Measurements from ENCODE around the gene STK11. TPM values are rescaled to one million over a fixed set of nuclear protein-coding genes. Genes with fewer than 3 reads are reported as not detected.
A peak's percentile ranks its signal among the peaks of the same experiment; 100 is the strongest.

STK11 gene
- total and polyA plus RNA-seq, 4 donors = 30.1 to 59.5 (median 49.1) TPM

- Histone ChIP-seq H3K36me3 (ENCODE audit: control insufficient read depth in 1 of 2, insufficient read depth in 2 of 2, low read length in 1 of 2) (peaks cover 0 to 7% of the 10 kb centered on the region in 2 donors), H3K27me3 (ENCODE audit: control insufficient read depth in 1 of 2, insufficient read depth in 2 of 2, low read length in 1 of 2) (no peaks in the 10 kb centered on the region), H3K9me3 (ENCODE audit: control insufficient read depth, low read length) (no peaks in the 10 kb centered on the region), H3K27ac (ENCODE audit: low read depth in 1 of 2, low read length in 2 of 2) (peak overlapping the region in 1 of 2 donors; percentile 29), H3K4me3 (ENCODE audit: low read length in 2 of 2) (peak overlapping the region; percentile 11 to 18), H3K4me1 (ENCODE audit: control insufficient read depth in 1 of 2, insufficient read depth in 2 of 2, low read length in 2 of 2) (no peaks in the 10 kb centered on the region)
- no peak for ATAC-seq (ENCODE audit: low FRiP score)
- no peak for DNase-seq
- intact Hi-C loops (cut with DNase I) = loop anchor here in 1 of 2 donors (2.0 to 10.0 kb wide), 3 partner anchors 81 to 229 kb away; partner anchors contain the start of gene NDUFS7
- WGBS, 2 donors = 11 to 12% methylated on average over 40 to 43 of the region's 43 CpGs
Observed at GRCh38 chr19:1275976-1276627, 70.5 kb downstream of the STK11 start.

GRCh38 chr19:1276628-1277022 is 71.0 kb downstream of the STK11 start:
- Histone ChIP-seq H3K4me3 (ENCODE audit: low read length in 2 of 2) (no peak overlapping the region), H3K27me3 (ENCODE audit: control insufficient read depth in 1 of 2, insufficient read depth in 2 of 2, low read length in 1 of 2) (no peaks in the 10 kb centered on the region), H3K4me1 (ENCODE audit: control insufficient read depth in 1 of 2, insufficient read depth in 2 of 2, low read length in 2 of 2) (no peaks in the 10 kb centered on the region), H3K27ac (ENCODE audit: low read depth in 1 of 2, low read length in 2 of 2) (no peak overlapping the region), H3K36me3 (ENCODE audit: control insufficient read depth in 1 of 2, insufficient read depth in 2 of 2, low read length in 1 of 2) (peaks cover 0 to 7% of the 10 kb centered on the region in 2 donors), H3K9me3 (ENCODE audit: control insufficient read depth, low read length) (no peaks in the 10 kb centered on the region)
- intact Hi-C loops (cut with DNase I) = loop anchor here in 1 of 2 donors (2.0 to 10.0 kb wide), 3 partner anchors 81 to 228 kb away; partner anchors contain the start of gene NDUFS7
- DNase-seq (no peak), ATAC-seq (ENCODE audit: low FRiP score) (no peak)
- WGBS, 2 donors = 82 to 86% methylated on average over 10 of the region's 10 CpGs

GRCh38 chr19:1277061-1277460 is 71.5 kb downstream of the STK11 start:
- intact Hi-C loops (cut with DNase I) = loop anchor here in 1 of 2 donors (2.0 to 10.0 kb wide), 3 partner anchors 80 to 228 kb away; partner anchors contain the start of gene NDUFS7
- Histone ChIP-seq H3K4me3 (ENCODE audit: low read length in 2 of 2) (no peak overlapping the region), H3K27me3 (ENCODE audit: control insufficient read depth in 1 of 2, insufficient read depth in 2 of 2, low read length in 1 of 2) (no peaks in the 10 kb centered on the region), H3K9me3 (ENCODE audit: control insufficient read depth, low read length) (no peaks in the 10 kb centered on the region), H3K36me3 (ENCODE audit: control insufficient read depth in 1 of 2, insufficient read depth in 2 of 2, low read length in 1 of 2) (peaks cover 0 to 7% of the 10 kb centered on the region in 2 donors), H3K4me1 (ENCODE audit: control insufficient read depth in 1 of 2, insufficient read depth in 2 of 2, low read length in 2 of 2) (no peaks in the 10 kb centered on the region), H3K27ac (ENCODE audit: low read depth in 1 of 2, low read length in 2 of 2) (no peak overlapping the region)
- WGBS, 2 donors = 88 to 92% methylated on average over 14 to 15 of the region's 15 CpGs
- no peak for DNase-seq
- ATAC-seq (ENCODE audit: low FRiP score) = no peak

Other genes starting within 250 kb of the STK11 start
- gene WDR18, start 221.4 kb upstream of the STK11 start, total RNA-seq = 10 to 100 TPM; 15.5 to 16.1 TPM
- gene WDR18, start 221.4 kb upstream of the STK11 start, polyA plus RNA-seq = 10 to 100 TPM; 20.9 to 68.8 TPM
- gene GRIN3B, start 205.4 kb upstream of the STK11 start, total RNA-seq = 1 to 10 TPM in 1 of 2 donors, under 1 TPM in 1; 0.10 to 1.3 TPM
- gene GRIN3B, start 205.4 kb upstream of the STK11 start, polyA plus RNA-seq = not detected
- gene TMEM259, start 184.7 kb upstream of the STK11 start, total RNA-seq = 100 to 1,000 TPM; 118 to 142 TPM
- gene TMEM259, start 184.7 kb upstream of the STK11 start, polyA plus RNA-seq = 100 to 1,000 TPM in 1 of 2 donors, 10 to 100 TPM in 1; 50.1 to 434 TPM
- gene RNU6-2, start 184.3 kb upstream of the STK11 start, total RNA-seq = not detected
- gene RNU6-2, start 184.3 kb upstream of the STK11 start, polyA plus RNA-seq = not detected
- gene CNN2, start 179.2 kb upstream of the STK11 start, total RNA-seq = 100 to 1,000 TPM; 142 to 185 TPM
- 100 to 1,000 TPM in 1 of 2 donors, 10 to 100 TPM in 1; 53.2 to 141 TPM for gene CNN2, start 179.2 kb upstream of the STK11 start, polyA plus RNA-seq
- gene ABCA7, start 165.7 kb upstream of the STK11 start, total RNA-seq = 10 to 100 TPM in 1 of 2 donors, 1 to 10 TPM in 1; 9.5 to 20.6 TPM
- 1 to 10 TPM; 1.9 to 7.6 TPM for gene ABCA7, start 165.7 kb upstream of the STK11 start, polyA plus RNA-seq
- 10 to 100 TPM; 15.3 to 38.6 TPM for gene ARHGAP45, start 138.6 kb upstream of the STK11 start, total RNA-seq
- gene ARHGAP45, start 138.6 kb upstream of the STK11 start, polyA plus RNA-seq = 10 to 100 TPM in 1 of 2 donors, 1 to 10 TPM in 1; 7.4 to 21.8 TPM
- gene POLR2E, start 110.4 kb upstream of the STK11 start, total RNA-seq = 10 to 100 TPM; 83.5 to 95.6 TPM
- gene POLR2E, start 110.4 kb upstream of the STK11 start, polyA plus RNA-seq = 100 to 1,000 TPM in 1 of 2 donors, 10 to 100 TPM in 1; 91.5 to 116 TPM
- gene GPX4, start 101.8 kb upstream of the STK11 start, total RNA-seq = 100 to 1,000 TPM; 165 to 236 TPM
- gene GPX4, start 101.8 kb upstream of the STK11 start, polyA plus RNA-seq = 100 to 1,000 TPM; 696 to 786 TPM
- gene SBNO2, start 31.5 kb upstream of the STK11 start, total RNA-seq = 100 to 1,000 TPM in 1 of 2 donors, 10 to 100 TPM in 1; 97.2 to 165 TPM
- gene SBNO2, start 31.5 kb upstream of the STK11 start, polyA plus RNA-seq = 10 to 100 TPM; 11.0 to 53.3 TPM
- gene CBARP, start 32.2 kb downstream of the STK11 start, total RNA-seq = 1 to 10 TPM; 3.0 to 3.7 TPM
- 1 to 10 TPM in 1 of 2 donors, under 1 TPM in 1; 0.88 to 1.1 TPM for gene CBARP, start 32.2 kb downstream of the STK11 start, polyA plus RNA-seq
- gene ATP5F1D, start 36.0 kb downstream of the STK11 start, total RNA-seq = 100 to 1,000 TPM in 1 of 2 donors, 10 to 100 TPM in 1; 92.8 to 102 TPM
- gene ATP5F1D, start 36.0 kb downstream of the STK11 start, polyA plus RNA-seq = 100 to 1,000 TPM; 131 to 164 TPM
- gene MIDN, start 42.8 kb downstream of the STK11 start, total RNA-seq = 100 to 1,000 TPM; 112 to 121 TPM
- 10 to 100 TPM; 11.8 to 27.4 TPM for gene MIDN, start 42.8 kb downstream of the STK11 start, polyA plus RNA-seq
- gene CIRBP, start 63.6 kb downstream of the STK11 start, total RNA-seq = 100 to 1,000 TPM; 391 to 397 TPM
- 1,000 to 10,000 TPM in 1 of 2 donors, 100 to 1,000 TPM in 1; 252 to 1,634 TPM for gene CIRBP, start 63.6 kb downstream of the STK11 start, polyA plus RNA-seq
- gene FAM174C, start 69.8 kb downstream of the STK11 start, total RNA-seq = 10 to 100 TPM; 21.9 to 23.3 TPM
- 10 to 100 TPM; 43.8 to 68.8 TPM for gene FAM174C, start 69.8 kb downstream of the STK11 start, polyA plus RNA-seq
- gene EFNA2, start 80.1 kb downstream of the STK11 start, total RNA-seq = not detected
- gene EFNA2, start 80.1 kb downstream of the STK11 start, polyA plus RNA-seq = 1 to 10 TPM in 1 of 2 donors, not detected in 1; 2.8 TPM
- 10 to 100 TPM; 47.7 to 47.8 TPM for gene NDUFS7, start 178.1 kb downstream of the STK11 start, total RNA-seq
- gene NDUFS7, start 178.1 kb downstream of the STK11 start, polyA plus RNA-seq = 100 to 1,000 TPM in 1 of 2 donors, 10 to 100 TPM in 1; 72.6 to 105 TPM
- gene GAMT, start 195.8 kb downstream of the STK11 start, total RNA-seq = 10 to 100 TPM in 1 of 2 donors, 1 to 10 TPM in 1; 7.9 to 16.1 TPM
- gene GAMT, start 195.8 kb downstream of the STK11 start, polyA plus RNA-seq = 10 to 100 TPM; 21.2 to 40.2 TPM
- 10 to 100 TPM; 75.2 to 77.9 TPM for gene DAZAP1, start 201.8 kb downstream of the STK11 start, total RNA-seq
- gene DAZAP1, start 201.8 kb downstream of the STK11 start, polyA plus RNA-seq = 10 to 100 TPM; 44.8 to 79.0 TPM
- gene RPS15, start 232.6 kb downstream of the STK11 start, total RNA-seq = 100 to 1,000 TPM; 707 to 750 TPM
- gene RPS15, start 232.6 kb downstream of the STK11 start, polyA plus RNA-seq = 1,000 to 10,000 TPM; 2,784 to 2,878 TPM
- under 1 TPM; 0.26 to 0.42 TPM for gene APC2, start 244.3 kb downstream of the STK11 start, total RNA-seq
- gene APC2, start 244.3 kb downstream of the STK11 start, polyA plus RNA-seq = under 1 TPM in 1 of 2 donors, not detected in 1; 0.03 TPM

All from aorta (tissue), 5 donors.